Type B pancreatic cell (in vitro differentiated cells): ENCODE data around the gene DIS3. TPM values are rescaled to one million over a fixed set of nuclear protein-coding genes. Genes with fewer than 3 reads are reported as not detected.

Experiments
- DNase-seq: peaks from one replicate; pipeline ENCODE4 v3.0.0; 2021; ENCODE audit warnings: mixed read lengths; ENCODE audit not compliant: unreplicated experiment; ENCODE audit errors: extremely low spot score
- H3K27ac Mint-ChIP-seq: 2 replicates; pipeline ENCODE4 v1.8.0; 2021; ENCODE audit warnings: mild to moderate bottlenecking, mixed read lengths
- H3K27me3 Mint-ChIP-seq: 2 replicates; pipeline ENCODE4 v1.8.0; 2021; ENCODE audit warnings: mixed read lengths
- H3K36me3 Mint-ChIP-seq: 2 replicates; pipeline ENCODE4 v1.8.0; 2021; ENCODE audit warnings: mixed read lengths
- H3K4me1 Mint-ChIP-seq: one replicate; pipeline ENCODE4 v1.8.0; 2021; ENCODE audit warnings: mixed read lengths; ENCODE audit not compliant: unreplicated experiment
- H3K4me3 Mint-ChIP-seq: 2 replicates; pipeline ENCODE4 v1.8.0; 2021; ENCODE audit warnings: mild to moderate bottlenecking, mixed read lengths
- H3K9me3 Mint-ChIP-seq: 2 replicates; pipeline ENCODE4 v1.8.0; 2021; ENCODE audit warnings: mixed read lengths
- CTCF ChIP-seq: fragments of 200-600 bp; sonication (generic); conservative IDR thresholded peaks from 2 replicates; pipeline ENCODE4 v1.5.0; 2021; ENCODE audit warnings: antibody characterized with exemption, mild to moderate bottlenecking
- long read RNA-seq: library from polyadenylated mRNA; unstranded; transcript quantifications from one replicate; pipeline ENCODE4 v2.0.0, GENCODE V29; 2020
- total RNA-seq: library from RNA; stranded (reverse); gene quantifications from 2 replicates; pipeline ENCODE4 v1.2.1, GENCODE V29; 2021; ENCODE audit warnings: low replicate concordance

Gene DIS3
- total RNA-seq: 41.7 and 69.7 TPM in 2 replicates
- long read RNA-seq, full-length matches to known transcripts: 57 of 108 reads
- long read RNA-seq, partial matches to known transcripts: 41 of 108 reads
- long read RNA-seq, other reads (novel, unspliced or antisense): 10 of 108 reads

DNA sequence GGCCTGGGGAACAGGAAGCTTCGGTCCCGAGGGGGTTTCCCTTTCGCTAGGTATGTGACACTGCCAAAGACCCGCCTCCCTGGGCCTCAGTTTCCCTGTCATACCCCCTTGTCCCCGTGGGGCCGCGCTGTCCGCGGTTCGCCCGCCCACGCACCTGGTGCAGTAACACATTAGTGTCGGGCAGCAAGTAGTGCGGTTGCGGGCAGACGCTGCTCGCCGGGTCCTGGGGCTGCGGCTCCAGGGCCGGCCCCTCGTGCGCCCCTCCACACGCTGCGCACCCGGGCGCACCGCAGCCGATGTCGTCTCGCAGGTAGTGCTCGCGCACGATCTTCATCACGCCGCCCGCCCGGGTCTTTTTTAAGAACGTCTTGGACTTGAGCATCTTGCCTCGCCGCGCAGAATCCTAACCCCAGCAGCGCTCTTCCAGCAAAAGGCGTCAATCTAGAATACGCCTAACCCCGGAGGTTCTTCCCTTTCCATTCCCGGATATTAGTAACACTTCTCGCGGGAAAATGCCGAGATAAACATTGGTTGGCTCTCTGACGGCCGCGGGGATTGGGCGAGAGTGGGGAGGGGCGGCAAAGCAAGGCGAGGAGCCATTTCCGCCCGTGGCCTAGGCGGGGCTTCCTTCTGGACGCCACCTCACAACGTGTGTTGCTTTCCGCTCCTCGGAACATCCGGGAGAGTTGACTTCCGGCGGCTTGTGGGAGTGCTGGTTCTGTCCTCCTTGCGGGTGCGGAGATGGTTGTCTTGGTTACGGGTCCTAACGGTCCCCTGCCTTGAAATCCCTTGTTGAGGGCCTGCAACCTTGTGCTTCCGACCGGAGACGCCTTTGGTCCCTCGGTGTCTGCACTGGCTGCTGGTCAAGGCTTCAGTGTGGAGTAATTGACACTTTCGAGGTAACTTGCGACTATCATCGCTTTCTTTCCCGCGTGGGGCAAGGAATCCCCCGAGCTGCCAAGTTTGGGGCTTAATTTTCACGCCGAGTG, at the start of gene DIS3, which contains the start of gene PIBF1:
DIS3 (minus strand) TSS at position 450 of the 989 bp plus-strand sequence; CDS start at position 382, 68 bp downstream.
PIBF1 (plus strand) TSS at position 683 of the 989 bp plus-strand sequence. CDS start 1,337 bp downstream, outside the sequence.
- peaks cover 28% of the 10 kb centered on the region for H3K36me3 Mint-ChIP-seq
- H3K4me3 Mint-ChIP-seq: peak within 1 kb of the TSS; percentile 100
- peak; percentile 98 for DNase-seq
- peak; percentile 38 for TF ChIP-seq CTCF
- H3K9me3 Mint-ChIP-seq: no peaks in the 10 kb centered on the region
- peaks cover 29% of the 10 kb centered on the region for H3K4me1 Mint-ChIP-seq
- H3K27ac Mint-ChIP-seq: peak within 1 kb of the TSS; percentile 98
- no peaks in the 10 kb centered on the region for H3K27me3 Mint-ChIP-seq

GRCh38 chr13:72823724-72824123, 42.0 kb upstream of the DIS3 start:
- Mint-ChIP-seq H3K27ac (no peak overlapping the region), H3K4me3 (no peak overlapping the region), H3K4me1 (no peaks in the 10 kb centered on the region), H3K36me3 (peaks cover 48% of the 10 kb centered on the region), H3K27me3 (no peaks in the 10 kb centered on the region), H3K9me3 (no peaks in the 10 kb centered on the region)
- TF ChIP-seq CTCF: no peak
- DNase-seq: no peak

DNA sequence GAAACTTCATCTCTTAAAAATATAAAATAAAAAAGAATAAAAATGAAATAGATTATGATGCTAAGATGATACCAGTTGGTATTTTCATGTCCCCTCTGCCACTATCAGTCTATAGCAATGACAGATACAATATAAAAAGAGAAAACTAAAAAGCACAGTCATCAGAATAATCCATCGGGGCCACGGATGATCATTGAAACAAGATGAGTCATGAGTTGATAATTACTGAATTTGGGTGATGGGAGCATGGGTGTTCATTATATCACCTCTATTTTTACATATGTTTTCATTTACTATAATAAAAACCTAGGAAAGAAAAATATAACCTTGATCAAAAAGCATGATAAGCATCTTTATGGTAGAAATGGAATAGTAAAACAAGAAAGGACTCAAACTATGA, 41.4 kb upstream of the DIS3 start:
- Mint-ChIP-seq H3K4me3 (no peak overlapping the region), H3K9me3 (no peaks in the 10 kb centered on the region), H3K4me1 (no peaks in the 10 kb centered on the region), H3K27ac (no peak overlapping the region), H3K27me3 (no peaks in the 10 kb centered on the region), H3K36me3 (peaks cover 47% of the 10 kb centered on the region)
- TF ChIP-seq CTCF: no peak
- DNase-seq: no peak

- no peak overlapping the region for H3K27ac Mint-ChIP-seq
- H3K4me3 Mint-ChIP-seq: no peak overlapping the region
These were observed 39.2 kb upstream of the DIS3 start for GRCh38 chr13:72820898-72821279.

More at GRCh38 chr13:72820898-72821279, 39.2 kb upstream of the DIS3 start:
- Mint-ChIP-seq H3K4me1 (no peaks in the 10 kb centered on the region), H3K9me3 (no peaks in the 10 kb centered on the region), H3K27me3 (no peaks in the 10 kb centered on the region), H3K36me3 (peaks cover 34% of the 10 kb centered on the region)
- TF ChIP-seq CTCF: no peak
- DNase-seq: no peak
